Activated T-cell treated with anti-CD3 and anti-CD28 coated beads for 4 hours (primary cell): Measurements from ENCODE around the gene ADAMTS18.
"Not testable (repeated sequence)": the region's sequence is repeated elsewhere in the genome, so short reads cannot be mapped to it uniquely, and the experiment has no call there.

ENCODE experiments used
- DNase-seq: peaks from one replicate; pipeline ENCODE4 v3.0.0-alpha.2; 2020

Gene ADAMTS18

GRCh38 chr16:77276661-77277060, 158.2 kb downstream of the ADAMTS18 start:
- DNase-seq: no peak

- not testable (repeated sequence) for DNase-seq
These were observed 159.5 kb downstream of the ADAMTS18 start for GRCh38 chr16:77275303-77275702.

DNA sequence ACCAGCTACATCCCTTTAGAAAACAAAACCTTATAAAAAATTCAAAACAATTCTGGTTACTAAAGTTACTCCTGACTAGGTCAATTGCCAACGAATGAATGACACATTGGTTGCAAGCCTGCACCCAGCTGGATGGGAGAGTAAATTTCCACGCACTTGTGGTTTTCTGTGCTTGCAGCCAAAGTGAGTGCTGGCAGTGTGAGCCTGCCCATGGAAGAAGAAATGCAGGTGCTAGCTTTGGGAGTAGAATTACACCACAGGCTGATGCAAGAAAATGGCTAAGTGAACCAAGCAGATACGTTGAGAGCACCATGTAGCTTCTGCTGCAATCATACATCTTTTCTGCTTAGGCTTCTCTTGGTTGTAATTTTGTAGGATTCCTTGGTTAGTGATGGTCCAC, 161.0 kb downstream of the ADAMTS18 start:
- no peak for DNase-seq

DNA sequence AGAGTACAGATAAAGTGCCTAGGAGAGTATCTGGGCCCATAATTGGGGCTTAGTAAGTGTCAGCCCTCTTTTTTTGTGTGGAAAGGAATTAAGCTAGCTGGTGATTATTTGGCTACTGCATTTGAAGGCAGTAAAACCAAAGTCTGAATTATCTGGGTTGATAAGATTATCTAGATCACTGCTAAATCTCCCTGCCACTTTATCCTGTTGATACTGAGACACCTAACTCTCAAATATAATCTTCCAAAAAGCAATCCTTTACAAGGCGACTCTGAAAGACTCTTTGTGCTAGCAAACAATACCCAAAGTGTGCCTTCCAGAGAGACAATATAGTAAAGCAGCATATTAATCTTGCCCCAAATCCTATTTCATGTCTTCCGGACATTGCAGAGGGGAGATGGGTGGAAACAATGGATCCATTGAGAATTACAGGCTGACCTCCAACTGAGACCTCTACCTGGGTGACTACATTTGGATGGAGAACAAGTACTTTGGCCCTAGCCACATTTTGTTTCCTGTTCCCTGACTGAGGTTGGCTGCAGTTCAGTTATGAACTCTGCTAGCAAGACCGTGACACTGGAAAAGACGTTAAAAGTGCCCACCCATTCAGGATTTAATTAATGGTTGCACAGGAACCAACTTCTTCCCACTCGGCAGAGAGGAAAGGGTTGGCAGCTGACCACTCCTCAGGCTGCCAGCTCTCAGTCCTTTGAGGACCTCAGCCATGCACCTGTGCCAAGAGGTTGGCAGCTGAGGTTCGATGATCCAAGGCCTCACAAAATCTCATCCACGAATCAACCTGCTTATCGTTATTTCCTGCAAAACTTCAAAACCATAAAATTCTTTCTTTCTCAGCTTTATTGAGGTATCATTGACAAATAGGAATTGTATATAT, 163.1 kb downstream of the ADAMTS18 start:
- DNase-seq: no peak

DNA sequence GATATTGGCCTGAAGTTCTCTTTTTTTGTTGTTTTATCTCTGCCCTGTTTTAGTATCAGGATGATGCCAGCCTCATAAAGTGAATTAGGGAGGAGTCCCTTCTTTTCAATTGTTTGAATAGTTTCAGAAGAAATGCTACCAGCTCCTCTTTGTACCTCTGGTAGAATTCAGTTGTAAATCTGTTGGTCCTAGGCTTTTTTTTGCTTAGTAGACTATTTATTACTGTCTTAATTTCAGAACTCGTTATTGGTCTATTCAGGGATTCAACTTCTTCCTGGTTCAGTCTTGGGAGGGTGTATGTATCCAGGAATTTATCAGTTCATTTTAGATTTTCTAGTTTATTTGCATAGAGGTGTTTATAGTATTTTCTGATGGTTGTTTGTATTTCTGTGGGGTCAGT, 168.6 kb downstream of the ADAMTS18 start:
- DNase-seq: not testable (repeated sequence)

- no peak for DNase-seq
These were observed 171.9 kb downstream of the ADAMTS18 start for GRCh38 chr16:77262971-77263370.

DNA sequence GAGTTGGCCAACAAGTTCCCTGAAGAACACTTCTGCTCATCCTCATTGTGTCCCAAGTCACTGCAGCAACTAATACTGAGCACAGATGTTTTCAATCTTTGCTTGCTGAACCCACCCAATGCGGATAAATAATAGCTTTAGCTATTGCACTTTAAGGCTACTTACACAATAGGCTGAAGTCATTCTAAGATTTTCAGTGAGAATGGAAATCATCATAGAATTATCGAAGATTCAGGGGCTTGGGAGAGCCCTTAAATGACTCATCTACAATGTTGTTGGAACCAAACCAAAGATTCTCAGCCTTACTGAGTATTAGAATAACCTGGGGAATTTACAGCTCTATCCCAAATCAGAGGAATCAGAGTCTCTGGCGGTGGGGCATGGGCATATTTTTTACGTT, 184.4 kb downstream of the ADAMTS18 start:
- DNase-seq: no peak

- DNase-seq: no peak
These were observed 188.7 kb downstream of the ADAMTS18 start for GRCh38 chr16:77246150-77246549.

DNA sequence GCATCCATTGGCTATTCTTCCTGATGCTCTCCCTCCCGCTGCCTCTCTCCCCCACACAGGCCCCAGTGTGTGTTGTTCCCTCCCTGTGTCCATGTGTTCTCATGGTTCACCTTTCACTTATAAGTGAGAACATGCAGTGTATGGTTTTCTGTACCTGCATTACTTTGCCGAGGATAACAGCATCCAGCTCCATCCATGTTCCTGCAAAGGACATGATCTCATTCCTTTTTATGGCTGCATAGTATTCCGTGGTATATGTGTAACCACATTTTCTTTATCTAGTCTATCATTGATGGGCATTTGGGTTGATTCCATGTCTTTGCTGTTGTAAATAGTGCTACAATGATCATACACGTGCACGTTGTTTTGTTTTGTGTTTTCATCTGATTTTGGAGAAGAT, 192.4 kb downstream of the ADAMTS18 start:
- not testable (repeated sequence) for DNase-seq

- no peak for DNase-seq
These were observed 196.2 kb downstream of the ADAMTS18 start for GRCh38 chr16:77238593-77238992.

DNA sequence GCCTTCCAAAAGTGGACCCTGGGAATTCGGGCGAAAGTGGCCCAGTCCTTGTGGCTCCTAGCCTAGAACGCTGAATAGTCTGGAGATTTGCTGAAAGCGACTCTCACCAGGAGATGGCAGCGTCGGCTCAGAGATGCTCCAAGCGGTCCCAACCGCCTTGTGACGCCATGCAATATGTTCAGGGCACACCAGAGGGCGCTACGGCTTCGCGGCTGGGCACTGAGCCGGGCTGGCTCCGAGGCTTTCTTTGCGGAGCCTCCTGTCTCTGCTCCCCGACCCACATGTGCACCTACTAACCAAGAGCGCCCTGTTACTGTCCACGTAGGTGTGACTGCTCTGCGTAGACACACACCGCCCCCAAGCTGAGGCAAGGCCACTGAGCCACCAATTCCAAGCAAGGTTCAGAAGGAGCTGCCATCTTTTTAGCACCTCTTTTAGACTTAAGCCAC, 198.7 kb downstream of the ADAMTS18 start:
- peak; percentile 83 for DNase-seq

- no peak for DNase-seq
These were observed 200.2 kb downstream of the ADAMTS18 start for GRCh38 chr16:77234611-77235010.

DNA sequence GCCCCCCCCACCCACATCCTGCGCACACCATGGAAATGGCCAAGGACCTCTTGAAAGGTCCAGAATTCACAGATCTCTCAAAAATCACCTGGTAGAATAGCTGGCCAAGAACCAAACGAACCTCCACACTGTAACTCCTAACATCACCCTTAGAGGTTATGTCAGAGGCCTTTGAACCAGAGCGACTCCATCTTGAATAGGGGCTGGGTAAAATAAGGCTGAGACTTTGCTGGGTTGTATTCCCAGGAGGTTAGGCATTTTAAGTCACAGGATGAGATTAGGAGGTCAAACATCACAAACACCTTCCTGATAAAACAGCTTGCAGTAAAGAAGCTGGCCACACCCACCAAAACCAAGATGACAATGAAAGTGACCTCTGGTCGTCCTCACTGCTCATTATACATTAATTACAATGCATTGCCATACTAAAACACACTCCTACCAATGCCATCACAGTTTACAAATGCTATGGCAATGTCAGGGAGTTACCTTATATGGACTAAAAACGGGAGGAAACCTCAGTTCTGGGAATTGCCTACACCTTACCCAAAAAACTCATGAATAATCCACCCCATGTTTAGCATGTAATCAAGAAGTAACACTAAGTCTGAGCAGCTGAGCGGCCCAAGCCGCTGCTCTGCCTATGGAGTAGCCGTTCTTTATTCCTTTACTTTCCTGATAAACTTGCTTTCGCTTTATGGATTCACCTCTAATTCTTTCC, 200.9 kb downstream of the ADAMTS18 start:
- DNase-seq: no peak
